GM18526 (cell line): Measurements from ENCODE around the gene GOT2.

Experiments used
- POLR2A ChIP-seq: IDR thresholded peaks from 3 replicates; pipeline ENCODE4 v1.6.1; 2011; ENCODE audit not compliant: insufficient read length; ENCODE audit errors: extremely low read depth

GOT2 gene

DNA sequence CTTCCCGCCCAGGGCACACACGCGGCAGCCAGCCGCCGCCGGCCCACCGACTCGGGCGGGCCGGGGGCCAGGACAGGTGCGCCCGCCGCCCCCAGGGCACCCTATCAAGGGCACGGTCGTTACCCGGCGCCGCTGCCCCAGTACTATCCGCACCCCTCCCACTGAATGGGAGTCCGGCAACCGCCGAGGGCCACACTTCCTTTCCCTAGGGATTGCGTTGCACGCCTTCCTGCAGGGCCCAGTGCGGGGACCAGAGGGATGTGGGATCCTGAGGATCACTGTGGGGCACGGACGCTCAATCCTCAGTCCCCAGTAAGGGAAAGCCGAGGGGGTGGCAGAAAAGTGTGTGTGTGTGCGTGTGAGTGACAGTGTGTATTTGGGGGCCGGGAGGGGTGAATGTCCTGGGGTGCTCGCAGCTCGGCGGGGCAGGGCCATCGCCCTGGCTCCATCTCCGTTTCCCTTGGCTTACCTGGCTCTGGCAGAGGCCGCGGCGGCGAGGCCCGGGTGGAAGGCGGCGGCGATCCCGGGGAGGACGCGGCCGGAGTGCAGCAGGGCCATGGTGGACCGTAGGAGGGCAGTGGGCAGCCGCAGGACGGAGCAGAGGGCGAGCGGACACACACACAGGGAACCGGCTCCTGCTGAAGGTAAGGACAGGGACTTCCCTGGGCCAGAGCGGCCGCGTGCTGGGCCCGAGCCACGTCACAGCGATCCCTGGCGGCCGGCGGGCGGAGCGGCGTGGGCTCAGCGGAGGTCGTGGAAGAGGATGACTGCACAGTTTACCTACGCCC is at the start of gene GOT2:
GOT2 (minus strand) TSS at position 646 of the 788 bp plus-strand sequence; CDS start at position 558, 88 bp downstream.
- TF ChIP-seq POLR2A: peak; percentile 81

DNA sequence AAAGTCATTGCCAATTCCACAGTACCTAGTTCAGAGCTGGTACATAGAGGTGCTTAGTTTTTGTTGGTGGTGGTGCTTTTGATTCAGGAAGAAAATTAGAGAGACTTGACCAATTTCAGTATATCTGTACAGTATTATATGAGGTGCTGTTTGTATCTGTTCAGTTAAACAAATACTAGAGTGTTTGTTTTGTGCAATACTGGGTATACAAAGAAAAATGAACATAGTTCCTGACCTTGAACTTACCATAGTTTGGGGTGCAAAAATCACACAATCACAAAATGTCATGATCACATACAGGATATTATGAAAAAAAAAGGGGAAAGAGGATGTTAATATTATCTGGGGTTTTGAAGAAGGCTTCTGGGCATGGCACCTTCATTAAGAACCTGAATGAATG is 39.8 kb upstream of the GOT2 start:
- TF ChIP-seq POLR2A: no peak

DNA sequence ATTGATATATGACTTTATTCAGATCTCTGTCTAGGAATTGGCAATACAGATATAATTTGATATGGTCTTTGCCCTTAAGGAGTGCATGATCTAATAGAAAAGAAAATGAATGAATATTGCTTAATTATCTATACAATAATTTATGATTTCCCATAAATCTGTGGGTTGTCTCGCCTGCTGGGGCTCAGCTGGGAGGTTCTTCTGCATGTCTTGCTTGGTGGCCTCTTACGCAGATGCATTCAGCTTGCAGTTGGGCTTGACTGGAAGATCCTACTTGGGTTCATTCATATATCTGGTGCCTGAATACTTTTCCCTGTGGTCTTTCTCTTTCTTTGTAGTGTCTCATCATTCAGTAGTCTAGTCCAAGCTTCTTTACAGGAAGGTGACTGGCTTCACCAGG is 34.0 kb upstream of the GOT2 start:
- no peak for TF ChIP-seq POLR2A

DNA sequence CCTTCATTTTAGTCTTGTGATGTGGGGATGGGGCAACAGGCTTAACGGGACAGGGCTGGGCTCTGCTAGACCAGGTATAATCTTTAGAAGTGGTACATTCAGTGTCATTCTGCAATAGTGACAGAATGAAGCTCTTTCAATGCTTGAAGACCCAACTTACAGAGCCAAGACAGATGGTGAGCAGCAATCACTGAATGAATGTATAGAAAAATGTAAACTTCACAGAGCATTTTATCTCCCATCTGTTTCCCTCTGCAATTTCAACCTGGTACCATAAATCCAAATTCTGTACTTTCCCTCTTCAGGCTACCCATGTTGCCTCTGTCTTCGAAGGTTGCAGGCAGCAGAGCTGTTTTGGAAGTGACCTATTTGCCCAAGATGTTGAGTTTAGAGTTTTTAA is 33.5 kb upstream of the GOT2 start:
- no peak for TF ChIP-seq POLR2A

DNA sequence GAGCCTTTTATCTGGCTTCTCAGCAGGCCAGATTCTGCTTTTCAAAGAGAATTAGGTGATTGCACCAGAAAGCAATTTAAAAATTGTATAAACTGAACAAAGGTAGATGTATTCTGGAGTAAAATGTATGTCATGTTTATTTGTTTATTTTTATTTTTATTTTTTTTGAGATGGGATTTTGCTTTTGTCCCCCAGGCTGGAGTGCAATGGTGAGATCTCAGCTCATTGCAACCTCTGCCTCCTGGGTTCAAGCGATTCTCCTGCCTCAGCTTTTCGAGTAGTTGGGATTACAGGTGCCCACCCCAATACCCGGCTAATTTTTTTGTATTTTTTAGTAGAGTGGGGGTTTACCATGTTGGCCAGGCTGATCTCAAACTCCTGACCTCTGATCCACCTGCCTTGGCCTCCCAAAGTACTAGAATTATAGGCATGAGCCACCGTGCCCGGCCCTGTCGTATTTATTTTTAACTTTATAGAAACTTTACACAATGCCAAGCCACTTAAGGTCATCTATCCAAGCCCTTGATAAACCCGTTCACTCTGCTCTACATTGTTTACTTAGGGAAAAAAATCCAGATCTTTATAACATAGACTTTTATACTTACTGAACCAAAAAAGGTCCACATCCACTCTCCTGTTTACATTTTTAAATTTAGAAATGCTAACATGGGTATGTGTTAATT is 22.7 kb upstream of the GOT2 start:
- TF ChIP-seq POLR2A: no peak

DNA sequence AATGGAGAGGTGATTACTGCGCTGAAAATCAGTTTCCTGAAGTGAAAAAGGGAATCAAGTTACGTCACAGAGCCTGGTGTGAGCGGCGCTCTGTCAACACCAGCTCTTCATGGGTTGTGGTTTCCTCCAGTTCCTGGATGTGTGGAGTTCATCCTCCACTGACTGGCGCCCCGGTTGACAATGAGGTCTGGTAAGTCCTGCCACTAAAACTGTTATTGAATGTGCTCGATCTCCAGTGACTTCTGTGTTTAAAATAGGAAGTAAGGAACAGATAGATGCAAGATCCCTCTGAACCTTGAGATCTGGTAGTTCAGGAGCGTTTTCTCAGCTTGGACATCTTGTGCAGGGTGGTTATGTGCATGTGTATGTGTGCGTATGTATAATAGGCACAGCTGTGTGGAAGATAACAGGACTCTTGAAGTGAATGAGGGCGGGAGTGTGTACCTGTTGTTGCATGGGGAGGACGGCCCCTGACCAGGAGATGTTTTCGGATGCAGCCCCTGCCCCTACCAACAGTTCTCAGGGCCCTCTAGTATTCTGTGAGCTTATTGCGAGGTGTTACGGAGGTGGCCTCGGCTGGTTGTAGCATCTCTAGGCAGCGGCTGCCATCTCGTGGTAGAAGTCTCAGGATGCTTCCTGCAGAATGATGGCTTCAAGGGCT is 22.0 kb upstream of the GOT2 start:
- no peak for TF ChIP-seq POLR2A

DNA sequence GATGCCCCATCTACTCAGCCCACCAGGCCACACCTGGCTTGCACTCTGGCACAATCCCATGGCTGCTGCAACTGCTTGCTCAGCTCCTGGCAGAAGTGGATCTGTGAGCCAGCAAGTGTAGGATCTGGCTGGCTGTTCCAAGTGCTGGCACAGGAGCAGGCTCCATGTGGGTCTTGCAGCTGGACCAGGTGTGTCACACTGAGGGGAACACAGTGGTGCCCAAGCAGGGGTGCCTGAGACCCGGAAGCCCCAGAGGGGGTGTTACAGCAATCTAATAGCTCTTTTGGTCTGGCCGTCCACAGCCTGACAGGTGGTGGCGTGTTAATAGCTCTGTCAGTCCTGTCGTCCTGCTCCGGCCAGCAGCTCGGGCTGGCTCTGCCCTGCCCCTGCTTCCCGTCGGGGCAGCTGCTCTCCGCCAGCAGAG is 19.6 kb upstream of the GOT2 start:
- TF ChIP-seq POLR2A: no peak

DNA sequence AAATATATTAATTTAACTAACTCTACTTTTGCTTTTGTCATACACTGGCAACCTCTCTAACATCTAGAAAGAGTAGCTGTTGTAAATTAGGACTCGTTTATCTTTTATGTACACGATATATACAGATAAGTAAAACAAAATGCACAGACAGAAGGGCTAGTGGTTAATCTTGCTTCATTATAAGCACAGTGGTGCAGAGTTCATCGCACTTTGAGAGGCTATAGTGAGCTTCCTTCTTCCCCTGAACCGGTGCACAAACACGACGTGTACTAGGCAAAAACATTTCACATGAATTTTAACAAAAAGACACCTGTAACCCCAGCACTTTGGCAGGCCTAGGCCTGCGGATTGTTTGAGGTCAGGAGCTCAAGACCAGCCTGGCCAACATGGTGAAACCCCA is 10.4 kb upstream of the GOT2 start:
- no peak for TF ChIP-seq POLR2A

DNA sequence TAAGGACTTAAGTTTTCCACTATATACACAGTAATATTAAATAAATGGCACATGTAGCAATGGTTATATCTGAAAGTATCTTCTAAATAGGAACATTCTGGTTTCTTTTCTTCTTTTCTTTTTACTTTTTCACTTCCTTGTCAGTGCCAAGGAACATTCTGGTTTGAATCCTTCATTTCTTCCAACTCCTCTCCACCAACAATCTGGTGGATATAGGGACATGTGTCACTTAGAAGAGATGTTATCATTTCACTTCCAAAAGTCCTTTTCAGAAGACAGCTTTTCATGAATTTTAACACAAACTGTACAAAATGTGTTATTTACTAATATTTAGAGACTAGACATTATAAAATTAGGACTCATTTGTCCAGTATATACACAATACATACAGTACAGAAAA is 7.9 kb upstream of the GOT2 start:
- TF ChIP-seq POLR2A: no peak

DNA sequence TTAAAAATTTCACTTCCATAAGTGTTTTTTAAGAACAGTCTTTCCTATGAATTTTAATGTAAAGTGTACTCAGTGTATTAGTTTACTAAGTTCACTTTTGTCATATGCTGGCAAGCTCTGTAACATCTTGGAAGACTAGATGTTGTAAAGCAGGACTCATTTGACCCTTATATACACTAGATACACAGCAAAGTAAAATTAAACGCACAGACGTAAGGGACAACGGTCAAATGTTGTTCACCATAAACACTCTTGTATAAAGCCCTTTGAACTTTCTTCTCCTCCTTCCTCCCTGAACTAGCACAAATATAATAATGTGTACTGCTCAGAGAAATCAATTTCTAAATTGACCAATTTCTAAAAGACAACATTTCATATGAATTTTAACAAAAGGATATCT is 7.0 kb upstream of the GOT2 start:
- TF ChIP-seq POLR2A: no peak

DNA sequence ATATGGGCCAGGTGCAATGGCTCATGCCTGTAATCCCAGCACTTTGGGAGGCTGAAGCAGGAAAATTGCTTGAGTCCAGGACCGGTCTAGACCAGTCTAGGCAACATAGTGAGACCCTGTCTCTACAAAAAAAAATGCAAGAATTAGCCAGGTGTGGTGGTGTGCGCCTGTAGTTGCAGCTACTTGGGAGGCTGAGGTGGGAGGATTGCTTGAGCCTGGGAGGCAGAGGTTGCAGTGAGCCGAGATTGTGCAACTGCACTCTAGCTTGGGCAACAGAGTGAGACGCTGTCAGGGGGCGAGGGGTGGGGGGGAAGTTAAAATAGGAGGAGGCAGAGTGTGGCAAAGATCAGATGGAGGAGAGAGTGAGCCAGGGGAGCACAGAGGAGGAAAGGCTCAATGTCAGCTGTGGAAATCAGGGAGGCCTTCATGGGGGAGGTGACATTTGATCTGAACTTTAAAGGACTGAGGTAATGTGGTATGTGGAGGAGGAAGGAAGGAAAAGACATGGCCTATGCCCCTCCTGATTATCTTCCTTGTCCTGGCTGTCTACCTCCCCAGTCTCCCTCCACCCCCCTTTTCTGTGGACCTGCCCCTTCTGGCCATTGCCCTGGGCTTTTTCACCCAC is 4.7 kb upstream of the GOT2 start:
- no peak for TF ChIP-seq POLR2A

DNA sequence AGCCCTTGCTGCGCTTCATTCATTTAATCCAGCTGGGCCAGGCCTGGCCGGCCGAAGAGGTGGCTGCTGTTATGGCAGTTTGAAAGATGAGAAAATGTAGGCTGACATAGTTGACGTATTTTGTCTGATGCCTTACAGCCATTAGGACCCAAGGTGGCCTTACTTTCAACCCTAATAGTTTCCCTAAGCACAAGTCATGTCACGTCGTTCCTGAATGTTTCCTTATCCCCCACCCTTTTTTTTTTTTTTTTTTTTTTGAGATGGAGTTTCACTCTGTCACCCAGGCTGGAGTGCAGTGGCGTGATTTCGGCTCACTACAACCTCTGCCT is 307 bp upstream of the GOT2 start:
- TF ChIP-seq POLR2A: no peak

DNA sequence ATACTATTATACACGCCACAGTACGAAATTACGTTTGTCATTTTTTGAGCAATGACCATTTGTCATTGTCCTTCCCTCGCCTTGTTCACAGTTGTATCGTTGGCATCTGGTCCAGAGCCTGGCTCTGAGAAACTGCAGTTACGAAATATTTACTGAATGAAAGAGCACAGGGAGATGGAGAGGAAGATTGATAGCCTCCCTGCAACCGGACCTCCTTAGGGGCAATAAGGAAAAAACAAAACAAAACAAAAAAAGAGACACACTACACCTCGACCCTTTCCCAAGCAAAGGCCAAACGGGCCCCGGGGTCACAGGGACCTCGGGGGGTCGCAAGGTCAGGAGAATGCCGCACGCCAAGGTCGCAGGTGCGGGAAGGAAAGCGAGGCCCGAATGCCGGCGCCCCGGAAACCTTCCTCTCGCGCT is 857 bp downstream of the GOT2 start:
- TF ChIP-seq POLR2A: no peak

DNA sequence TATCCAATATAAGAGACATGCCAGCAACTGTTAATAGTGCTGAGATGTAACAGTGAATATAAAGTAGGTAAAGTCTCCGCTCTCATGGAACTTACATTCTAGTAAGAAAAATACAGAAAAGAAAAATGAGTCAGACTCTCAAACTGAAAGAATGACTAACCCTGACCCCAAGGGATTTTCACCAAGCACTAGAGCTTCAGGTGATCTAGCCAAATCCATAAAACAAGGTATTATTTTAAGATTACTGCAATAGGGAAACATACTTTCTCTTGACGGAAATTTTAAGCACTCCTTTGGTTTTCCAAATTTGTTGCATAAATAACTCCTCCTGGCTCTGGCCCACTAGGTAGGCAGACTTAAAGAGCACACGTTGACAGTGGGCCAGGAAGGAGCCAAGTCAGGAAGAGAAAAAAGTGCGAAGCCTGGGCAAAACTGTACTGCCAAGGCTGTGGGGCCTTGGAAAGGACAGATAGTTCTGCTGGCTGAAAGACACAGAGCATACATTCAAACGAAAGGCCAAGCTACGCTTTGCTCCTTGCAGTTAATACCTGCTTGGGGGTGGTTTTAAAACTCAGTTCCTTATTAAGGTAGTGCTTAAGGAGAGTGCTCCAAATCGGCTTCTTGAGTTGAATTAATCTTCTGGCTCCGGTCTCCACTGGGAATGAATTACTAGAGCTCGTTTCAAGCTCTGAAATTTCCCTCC is 1.4 kb downstream of the GOT2 start:
- no peak for TF ChIP-seq POLR2A

DNA sequence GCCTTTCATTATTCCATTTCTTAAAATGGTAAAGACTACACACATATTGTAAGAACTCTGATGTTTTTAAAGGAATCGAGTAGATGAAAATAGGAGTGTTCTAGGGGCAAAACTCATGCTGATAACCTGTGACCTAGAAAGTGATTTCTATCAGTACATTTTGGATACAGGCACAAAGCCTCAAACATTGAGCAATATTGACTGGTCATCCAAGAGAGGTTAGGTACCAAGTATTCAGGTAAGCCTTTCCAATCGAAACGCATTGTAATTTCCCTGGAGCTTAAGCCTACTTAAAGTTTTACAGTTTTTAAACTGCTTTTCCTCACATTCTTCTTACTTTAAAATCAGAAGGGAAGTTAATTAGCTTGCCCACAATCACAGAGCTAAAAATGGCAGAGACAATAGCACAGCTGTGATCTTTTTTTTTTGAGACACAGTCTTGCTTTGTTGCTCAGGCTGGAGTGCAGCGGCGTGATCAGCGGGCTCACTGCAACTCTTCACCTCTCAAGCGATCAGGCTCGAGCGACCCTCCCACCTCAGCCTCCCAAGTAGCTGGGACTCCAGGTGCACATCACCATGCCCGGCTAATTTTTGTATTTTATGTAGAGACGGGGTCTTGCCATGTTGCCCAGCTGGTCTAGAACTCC is 3.3 kb downstream of the GOT2 start:
- no peak for TF ChIP-seq POLR2A
